ENCODE data around the gene C16orf54.

DNA sequence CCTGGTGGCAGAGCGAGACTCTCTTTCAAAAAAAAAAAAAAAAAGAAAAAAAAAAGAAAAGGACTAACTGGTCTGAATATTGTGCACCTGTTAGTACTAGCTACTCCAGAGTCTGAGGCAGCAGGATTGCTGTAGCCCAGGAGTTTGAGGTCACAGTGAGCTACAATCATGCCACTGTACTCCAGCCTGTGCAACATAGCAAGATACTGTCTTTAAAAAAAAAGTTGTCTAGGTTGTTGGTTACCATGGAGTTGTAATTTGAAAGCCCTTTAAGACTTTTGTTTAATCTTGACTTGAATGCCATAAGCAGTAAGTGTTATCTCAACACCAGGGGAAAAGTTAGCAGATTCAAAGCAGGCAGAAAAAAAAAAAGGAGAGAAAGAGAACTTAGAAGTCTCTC is 10.9 kb upstream of the C16orf54 start:
- TF ChIP-seq, protein P1, sequence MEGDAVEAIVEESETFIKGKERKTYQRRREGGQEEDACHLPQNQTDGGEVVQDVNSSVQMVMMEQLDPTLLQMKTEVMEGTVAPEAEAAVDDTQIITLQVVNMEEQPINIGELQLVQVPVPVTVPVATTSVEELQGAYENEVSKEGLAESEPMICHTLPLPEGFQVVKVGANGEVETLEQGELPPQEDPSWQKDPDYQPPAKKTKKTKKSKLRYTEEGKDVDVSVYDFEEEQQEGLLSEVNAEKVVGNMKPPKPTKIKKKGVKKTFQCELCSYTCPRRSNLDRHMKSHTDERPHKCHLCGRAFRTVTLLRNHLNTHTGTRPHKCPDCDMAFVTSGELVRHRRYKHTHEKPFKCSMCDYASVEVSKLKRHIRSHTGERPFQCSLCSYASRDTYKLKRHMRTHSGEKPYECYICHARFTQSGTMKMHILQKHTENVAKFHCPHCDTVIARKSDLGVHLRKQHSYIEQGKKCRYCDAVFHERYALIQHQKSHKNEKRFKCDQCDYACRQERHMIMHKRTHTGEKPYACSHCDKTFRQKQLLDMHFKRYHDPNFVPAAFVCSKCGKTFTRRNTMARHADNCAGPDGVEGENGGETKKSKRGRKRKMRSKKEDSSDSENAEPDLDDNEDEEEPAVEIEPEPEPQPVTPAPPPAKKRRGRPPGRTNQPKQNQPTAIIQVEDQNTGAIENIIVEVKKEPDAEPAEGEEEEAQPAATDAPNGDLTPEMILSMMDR (conservative IDR thresholded peaks at IDR 0.05), result no peak
- TF ChIP-seq EZH2 (IDR thresholded peaks at IDR 0.05; ENCODE audit: low read depth), result no peak

Data from PC-9 (cell line).